Gastrocnemius medialis (tissue), 4 donors: Measurements from ENCODE around the gene MINK1. TPM values are rescaled to one million over a fixed set of nuclear protein-coding genes. Genes with fewer than 3 reads are reported as not detected.
"Not testable (repeated sequence)": the region's sequence is repeated elsewhere in the genome, so short reads cannot be mapped to it uniquely, and the experiment has no call there.

ENCODE experiments used
- ATAC-seq, 2 donors: fragments of 150-250 bp; one replicate each; pipeline ENCODE4 v1.9.1; 2016
- DNase-seq, 2 donors: peaks; one replicate each; pipeline ENCODE4 v3.0.0-alpha.2; 2019
- H3K27ac ChIP-seq, 4 donors: fragments of 200-600 bp; sonication (generic); 1 replicate in 1 of 4; 2 replicates in 3 of 4; pipeline ENCODE4 v1.5.1; 2016 to 2018; ENCODE audit warnings: mild to moderate bottlenecking in 2 of 4, moderate library complexity in 1 of 4
- H3K27me3 ChIP-seq, 3 donors: fragments of 200-600 bp; sonication (generic) in 2 of 3; 1 replicate in 1 of 3; 2 replicates in 2 of 3; pipeline versions ENCODE4 v1.5.1 to v1.6.0; 2016 to 2019; ENCODE audit warnings: mild to moderate bottlenecking in 1 of 3, moderate library complexity in 1 of 3
- H3K36me3 ChIP-seq, 2 donors: fragments of 200-600 bp; sonication (generic) in 1 of 2; one replicate each; pipeline ENCODE4 v1.5.1; 2017 to 2018
- H3K4me1 ChIP-seq, 2 donors: fragments of 200-600 bp; sonication (generic) in 1 of 2; one replicate each; pipeline ENCODE4 v1.5.1; 2016 to 2017; ENCODE audit warnings: mild to moderate bottlenecking in 2 of 2
- H3K4me3 ChIP-seq, 4 donors: fragments of 200-600 bp; sonication (generic) in 3 of 4; 1 replicate in 1 of 4; 2 replicates in 3 of 4; pipeline ENCODE4 v1.5.1; 2016 to 2019; ENCODE audit warnings: mild to moderate bottlenecking in 2 of 4
- H3K9me3 ChIP-seq, 3 donors: fragments of 200-600 bp; sonication (generic) in 2 of 3; 1 replicate in 1 of 3; 2 replicates in 2 of 3; pipeline ENCODE4 v1.5.1; 2016 to 2019
- CTCF ChIP-seq, 5 experiments: fragments of 450-650 bp in 3 of 5; fragments of 200-600 bp in 2 of 5; sonication (generic) in 2 of 5; IDR thresholded peaks in 4 of 5; conservative IDR thresholded peaks in 1 of 5; 1 replicate in 4 of 5; 2 replicates in 1 of 5; pipeline ENCODE4 v1.5.1; 2016 to 2019; ENCODE audit warnings: antibody characterized with exemption in 5 of 5, mild to moderate bottlenecking in 3 of 5, moderate library complexity in 3 of 5
- POLR2A ChIP-seq, 2 donors: fragments of 450-650 bp; IDR thresholded peaks; one replicate each; pipeline ENCODE4 v1.6.1; 2017; ENCODE audit warnings: antibody characterized with exemption in 2 of 2, mild to moderate bottlenecking in 2 of 2, moderate library complexity in 2 of 2
- in situ Hi-C, 4 donors: fragments of 200-750 bp; cut with MboI; loops; one replicate each; pipeline versions ENCODE4 v1.15.0 to v1.8.0; 2017; ENCODE audit warnings: low sequenced_read_pairs in 4 of 4
- intact Hi-C: fragments of 100-400 bp; cut with DNase I; formaldehyde crosslinking; loops from one replicate; pipeline ENCODE4 v1.15.1; 2023; ENCODE audit warnings: low total_unique reads
- total RNA-seq, 4 donors: library from RNA; depleted of rRNA; stranded (reverse); fragments of >200 nt; gene quantifications; one replicate each; pipeline versions ENCODE4 v1.1.0 to v1.2.3, GENCODE V29; 2016

The MINK1 gene
- total RNA-seq, 4 donors from 2014 or later = 11.7 to 20.2 (median 15.3) TPM

GRCh38 chr17:4903051-4903818, 70.1 kb downstream of the MINK1 start, which contains the start of gene CHRNE:
TSS of gene CHRNE (minus strand) at chr17:4903098. CDS start at chr17:4903063, 35 bp downstream.
- peaks cover 0 to 18% (median 4%) of the 10 kb centered on the region in 3 donors for H3K27me3 ChIP-seq
- in situ Hi-C loops (no loop called here), intact Hi-C loops (no loop called here)
- H3K9me3 ChIP-seq = no peaks in the 10 kb centered on the region
- no peaks in the 10 kb centered on the region for H3K36me3 ChIP-seq
- TF ChIP-seq POLR2A (IDR thresholded peaks at IDR 0.05) (no peak), CTCF (IDR thresholded peaks at IDR 0.05 in 4 of 5, conservative IDR thresholded peaks at IDR 0.05 in 1 of 5) (peak; percentile 58 to 82 (median 74))
- DNase-seq (peak; percentile 53 to 73), ATAC-seq (peak; percentile 61 to 79)
- H3K27ac ChIP-seq = peak within 1 kb of the TSS; percentile 37 to 59 (median 50)
- no peak within 1 kb of the TSS for H3K4me3 ChIP-seq
- H3K4me1 ChIP-seq = peaks cover 0 to 23% of the 10 kb centered on the region in 2 donors

GRCh38 chr17:4906642-4907041, 73.5 kb downstream of the MINK1 start:
- in situ Hi-C loops, ATAC-seq, H3K27ac ChIP-seq: not testable (repeated sequence)

GRCh38 chr17:4908301-4908700, 75.2 kb downstream of the MINK1 start:
- Histone ChIP-seq H3K4me1 (peaks cover 13 to 14% of the 10 kb centered on the region in 2 donors), H3K4me3 (no peak overlapping the region), H3K27ac (peak overlapping the region; percentile 50 to 77 (median 76)), H3K36me3 (no peaks in the 10 kb centered on the region), H3K27me3 (no peaks in the 10 kb centered on the region), H3K9me3 (no peaks in the 10 kb centered on the region)
- TF ChIP-seq POLR2A (IDR thresholded peaks at IDR 0.05) (no peak), CTCF (IDR thresholded peaks at IDR 0.05 in 4 of 5, conservative IDR thresholded peaks at IDR 0.05 in 1 of 5) (no peak)
- ATAC-seq (no peak), DNase-seq (no peak)
- intact Hi-C loops = loop anchor here (2.0 kb wide), 1 partner anchor 30 kb away; no protein-coding TSS in a partner anchor
- in situ Hi-C loops = no loop called here

More at GRCh38 chr17:4906642-4907041, 73.5 kb downstream of the MINK1 start:
- H3K27me3 ChIP-seq, DNase-seq, intact Hi-C loops, H3K4me3 ChIP-seq, H3K36me3 ChIP-seq, H3K9me3 ChIP-seq: not testable (repeated sequence)
- peaks cover 13 to 24% of the 10 kb centered on the region in 2 donors for H3K4me1 ChIP-seq

GRCh38 chr17:4908711-4909496, 75.8 kb downstream of the MINK1 start:
- Histone ChIP-seq H3K4me1 (peaks cover 12 to 13% of the 10 kb centered on the region in 2 donors), H3K27me3 (no peaks in the 10 kb centered on the region), H3K36me3 (no peaks in the 10 kb centered on the region), H3K4me3 (no peak overlapping the region), H3K27ac (peak overlapping the region; percentile 50 to 77 (median 76)), H3K9me3 (no peaks in the 10 kb centered on the region)
- peak; percentile 86 to 96 for DNase-seq
- TF ChIP-seq CTCF (IDR thresholded peaks at IDR 0.05 in 4 of 5, conservative IDR thresholded peaks at IDR 0.05 in 1 of 5) (peak; percentile 90 to 96 (median 91)), POLR2A (IDR thresholded peaks at IDR 0.05) (no peak)
- peak; percentile 98 to 99 for ATAC-seq
- intact Hi-C loops = loop anchor here (1.0 to 2.0 kb wide), 3 partner anchors 30 to 153 kb away; partner anchors contain the start of gene CAMTA2
- in situ Hi-C loops = no loop called here
